ENCODE data around the gene WRAP53. TPM values are rescaled to one million over a fixed set of nuclear protein-coding genes. Genes with fewer than 3 reads are reported as not detected.

The WRAP53 gene
- total and polyA plus RNA-seq, 2 of the 13 experiments (the other 11 are each of a cell fraction or from before 2014, with no cell fraction given): 7.0 to 19.5 TPM

DNA sequence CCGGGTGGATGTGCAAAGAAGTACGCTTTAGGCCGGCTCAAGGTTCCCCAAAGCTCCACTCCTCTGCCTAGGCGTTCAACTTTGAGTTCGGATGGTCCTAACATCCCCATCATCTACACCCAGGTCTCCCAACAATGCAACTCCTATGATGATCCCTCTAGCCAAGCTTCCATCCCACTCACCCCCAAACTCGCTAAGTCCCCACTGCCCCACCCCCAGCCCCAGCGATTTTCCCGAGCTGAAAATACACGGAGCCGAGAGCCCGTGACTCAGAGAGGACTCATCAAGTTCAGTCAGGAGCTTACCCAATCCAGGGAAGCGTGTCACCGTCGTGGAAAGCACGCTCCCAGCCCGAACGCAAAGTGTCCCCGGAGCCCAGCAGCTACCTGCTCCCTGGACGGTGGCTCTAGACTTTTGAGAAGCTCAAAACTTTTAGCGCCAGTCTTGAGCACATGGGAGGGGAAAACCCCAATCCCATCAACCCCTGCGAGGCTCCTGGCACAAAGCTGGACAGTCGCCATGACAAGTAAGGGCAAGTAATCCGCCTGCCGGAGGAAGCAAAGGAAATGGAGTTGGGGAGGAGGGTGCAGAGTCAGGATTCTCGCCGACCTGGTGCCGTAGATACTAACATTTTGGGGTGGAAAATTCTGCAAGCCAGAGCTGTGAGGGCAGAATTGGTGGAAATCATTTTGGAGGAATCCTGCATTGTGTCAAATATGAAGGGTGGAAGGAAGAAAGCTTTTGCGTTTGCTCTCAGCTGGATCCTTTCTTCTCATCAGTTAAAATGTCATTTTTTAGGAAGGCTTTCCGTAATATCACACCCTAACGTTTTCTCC, 987 bp upstream of the WRAP53 start, which contains the start of gene TP53 (continued):
- TF ChIP-seq, protein P1, sequence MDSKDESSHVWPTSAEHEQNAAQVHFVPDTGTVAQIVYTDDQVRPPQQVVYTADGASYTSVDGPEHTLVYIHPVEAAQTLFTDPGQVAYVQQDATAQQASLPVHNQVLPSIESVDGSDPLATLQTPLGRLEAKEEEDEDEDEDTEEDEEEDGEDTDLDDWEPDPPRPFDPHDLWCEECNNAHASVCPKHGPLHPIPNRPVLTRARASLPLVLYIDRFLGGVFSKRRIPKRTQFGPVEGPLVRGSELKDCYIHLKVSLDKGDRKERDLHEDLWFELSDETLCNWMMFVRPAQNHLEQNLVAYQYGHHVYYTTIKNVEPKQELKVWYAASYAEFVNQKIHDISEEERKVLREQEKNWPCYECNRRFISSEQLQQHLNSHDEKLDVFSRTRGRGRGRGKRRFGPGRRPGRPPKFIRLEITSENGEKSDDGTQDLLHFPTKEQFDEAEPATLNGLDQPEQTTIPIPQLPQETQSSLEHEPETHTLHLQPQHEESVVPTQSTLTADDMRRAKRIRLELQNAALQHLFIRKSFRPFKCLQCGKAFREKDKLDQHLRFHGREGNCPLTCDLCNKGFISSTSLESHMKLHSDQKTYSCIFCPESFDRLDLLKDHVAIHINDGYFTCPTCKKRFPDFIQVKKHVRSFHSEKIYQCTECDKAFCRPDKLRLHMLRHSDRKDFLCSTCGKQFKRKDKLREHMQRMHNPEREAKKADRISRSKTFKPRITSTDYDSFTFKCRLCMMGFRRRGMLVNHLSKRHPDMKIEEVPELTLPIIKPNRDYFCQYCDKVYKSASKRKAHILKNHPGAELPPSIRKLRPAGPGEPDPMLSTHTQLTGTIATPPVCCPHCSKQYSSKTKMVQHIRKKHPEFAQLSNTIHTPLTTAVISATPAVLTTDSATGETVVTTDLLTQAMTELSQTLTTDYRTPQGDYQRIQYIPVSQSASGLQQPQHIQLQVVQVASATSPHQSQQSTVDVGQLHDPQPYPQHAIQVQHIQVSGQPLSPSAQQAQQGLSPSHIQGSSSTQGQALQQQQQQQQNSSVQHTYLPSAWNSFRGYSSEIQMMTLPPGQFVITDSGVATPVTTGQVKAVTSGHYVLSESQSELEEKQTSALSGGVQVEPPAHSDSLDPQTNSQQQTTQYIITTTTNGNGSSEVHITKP (CRISPR knock-in tag; IDR thresholded peaks at IDR 0.05; ENCODE audit: low read depth): peak; percentile 97
- TF ChIP-seq PITX1 (CRISPR knock-in tag; IDR thresholded peaks at IDR 0.05) (peak; percentile 80), SP2 (CRISPR knock-in tag; IDR thresholded peaks at IDR 0.05) (no peak), ZBTB8A (CRISPR knock-in tag; IDR thresholded peaks at IDR 0.05; ENCODE audit: borderline replicate concordance, low read depth) (no peak), RNF219 (CRISPR knock-in tag; IDR thresholded peaks at IDR 0.05) (no peak), ZNF672 (CRISPR knock-in tag; IDR thresholded peaks at IDR 0.05) (no peak), ZFP36 (IDR thresholded peaks at IDR 0.05; ENCODE audit: borderline replicate concordance, low read depth, low read length, partially characterized antibody) (peak; percentile 8), SRF (IDR thresholded peaks at IDR 0.05; ENCODE audit: low read depth, low read length) (no peak), ZBTB7A (CRISPR knock-in tag; IDR thresholded peaks at IDR 0.05) (0 out of 2 replicates have a peak, but pooled peaks have one; percentile 27), GATA4 (IDR thresholded peaks at IDR 0.05; ENCODE audit: borderline replicate concordance, low read depth) (peak; percentile 70; the same call in 1 of the 2 replicates)
- TF ChIP-seq, protein P2, sequence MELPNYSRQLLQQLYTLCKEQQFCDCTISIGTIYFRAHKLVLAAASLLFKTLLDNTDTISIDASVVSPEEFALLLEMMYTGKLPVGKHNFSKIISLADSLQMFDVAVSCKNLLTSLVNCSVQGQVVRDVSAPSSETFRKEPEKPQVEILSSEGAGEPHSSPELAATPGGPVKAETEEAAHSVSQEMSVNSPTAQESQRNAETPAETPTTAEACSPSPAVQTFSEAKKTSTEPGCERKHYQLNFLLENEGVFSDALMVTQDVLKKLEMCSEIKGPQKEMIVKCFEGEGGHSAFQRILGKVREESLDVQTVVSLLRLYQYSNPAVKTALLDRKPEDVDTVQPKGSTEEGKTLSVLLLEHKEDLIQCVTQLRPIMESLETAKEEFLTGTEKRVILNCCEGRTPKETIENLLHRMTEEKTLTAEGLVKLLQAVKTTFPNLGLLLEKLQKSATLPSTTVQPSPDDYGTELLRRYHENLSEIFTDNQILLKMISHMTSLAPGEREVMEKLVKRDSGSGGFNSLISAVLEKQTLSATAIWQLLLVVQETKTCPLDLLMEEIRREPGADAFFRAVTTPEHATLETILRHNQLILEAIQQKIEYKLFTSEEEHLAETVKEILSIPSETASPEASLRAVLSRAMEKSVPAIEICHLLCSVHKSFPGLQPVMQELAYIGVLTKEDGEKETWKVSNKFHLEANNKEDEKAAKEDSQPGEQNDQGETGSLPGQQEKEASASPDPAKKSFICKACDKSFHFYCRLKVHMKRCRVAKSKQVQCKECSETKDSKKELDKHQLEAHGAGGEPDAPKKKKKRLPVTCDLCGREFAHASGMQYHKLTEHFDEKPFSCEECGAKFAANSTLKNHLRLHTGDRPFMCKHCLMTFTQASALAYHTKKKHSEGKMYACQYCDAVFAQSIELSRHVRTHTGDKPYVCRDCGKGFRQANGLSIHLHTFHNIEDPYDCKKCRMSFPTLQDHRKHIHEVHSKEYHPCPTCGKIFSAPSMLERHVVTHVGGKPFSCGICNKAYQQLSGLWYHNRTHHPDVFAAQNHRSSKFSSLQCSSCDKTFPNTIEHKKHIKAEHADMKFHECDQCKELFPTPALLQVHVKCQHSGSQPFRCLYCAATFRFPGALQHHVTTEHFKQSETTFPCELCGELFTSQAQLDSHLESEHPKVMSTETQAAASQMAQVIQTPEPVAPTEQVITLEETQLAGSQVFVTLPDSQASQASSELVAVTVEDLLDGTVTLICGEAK (IDR thresholded peaks at IDR 0.05): no peak
- TF ChIP-seq, protein P2 (CRISPR knock-in tag; IDR thresholded peaks at IDR 0.05): peak; percentile 47; the same call in 1 of the 2 replicates
